GM12864 (cell line): ENCODE results near the gene ITSN1.

Source experiments
- DNase-seq: peaks from one replicate; pipeline ENCODE4 v3.0.0-alpha.2; 2011; ENCODE audit warnings: low read depth
- H3K4me3 ChIP-seq: 2 replicates; pipeline ENCODE4 v1.5.1; 2011; ENCODE audit warnings: mild to moderate bottlenecking, low read depth, low read length, control low read depth
- CTCF ChIP-seq: IDR thresholded peaks from 2 replicates; pipeline ENCODE4 v1.5.1; 2011; ENCODE audit warnings: low read depth, mild to moderate bottlenecking, moderate library complexity, low read length, control low read depth, inconsistent platforms; ENCODE audit errors: missing control alignments

Gene ITSN1

GRCh38 chr21:33654412-33654811 is 12.1 kb downstream of the ITSN1 start:
- TF ChIP-seq CTCF = no peak
- no peak for DNase-seq
- no peak overlapping the region for H3K4me3 ChIP-seq

- DNase-seq = no peak
- no peak overlapping the region for H3K4me3 ChIP-seq
- TF ChIP-seq CTCF = no peak
Observed at GRCh38 chr21:33655588-33656221, 13.4 kb downstream of the ITSN1 start.

- no peak overlapping the region for H3K4me3 ChIP-seq
- TF ChIP-seq CTCF = no peak
- DNase-seq = no peak
Observed at GRCh38 chr21:33657124-33657820, 15.0 kb downstream of the ITSN1 start.

- TF ChIP-seq CTCF = no peak
- H3K4me3 ChIP-seq = no peak overlapping the region
- DNase-seq = no peak
Observed at GRCh38 chr21:33658919-33659567, 16.7 kb downstream of the ITSN1 start.

- DNase-seq = no peak
- no peak for TF ChIP-seq CTCF
- H3K4me3 ChIP-seq = no peak overlapping the region
Observed at GRCh38 chr21:33659568-33659949, 17.3 kb downstream of the ITSN1 start.

GRCh38 chr21:33660406-33660805 is 18.1 kb downstream of the ITSN1 start:
- no peak for DNase-seq
- H3K4me3 ChIP-seq = no peak overlapping the region
- no peak for TF ChIP-seq CTCF

GRCh38 chr21:33661146-33661545 is 18.8 kb downstream of the ITSN1 start:
- no peak for TF ChIP-seq CTCF
- no peak for DNase-seq

More at GRCh38 chr21:33661146-33661545, 18.8 kb downstream of the ITSN1 start:
- no peak overlapping the region for H3K4me3 ChIP-seq
